Hematopoietic multipotent progenitor cell treated with erythropoietin and hydrocortisone succinate and interleukin-3 and kit ligand, for 6 days (in vitro differentiated cells): ENCODE measurements around the gene CAMK2D.

ENCODE experiments used
- DNase-seq: peaks from one replicate; pipeline ENCODE4 v3.0.0-alpha.2; 2015

Gene CAMK2D

DNA sequence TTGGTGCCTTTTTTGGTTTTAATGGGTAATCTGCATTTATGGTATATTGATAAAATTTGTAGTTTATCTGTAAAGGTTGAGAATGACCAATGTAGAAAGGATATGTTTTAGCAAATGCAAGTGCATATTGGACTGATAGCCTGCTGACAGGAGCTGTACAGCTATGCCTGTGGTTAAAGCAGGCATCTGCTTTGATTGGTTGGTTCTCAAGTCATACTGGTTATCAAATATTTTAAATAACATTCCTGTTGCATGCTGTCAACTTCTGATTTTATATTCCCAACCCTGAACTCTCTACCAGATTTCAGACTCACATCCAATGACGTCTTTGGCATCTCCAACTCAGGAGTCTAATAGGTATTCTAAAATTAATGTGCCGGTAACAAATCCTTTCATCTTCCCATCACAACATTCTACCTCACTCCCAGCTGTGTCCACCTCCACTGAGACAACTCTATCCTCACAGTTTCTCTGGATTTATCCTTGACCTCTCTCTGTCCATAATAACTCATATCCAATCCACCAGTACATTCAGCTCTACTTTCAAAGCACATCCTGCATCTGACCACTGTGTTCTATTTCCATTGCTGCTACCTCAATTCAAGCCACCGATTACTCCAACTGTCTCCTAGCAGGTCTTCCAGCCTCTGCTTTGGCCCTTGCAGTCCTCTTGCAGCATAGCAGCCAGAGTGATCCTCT, 125.7 kb downstream of the CAMK2D start:
- no peak for DNase-seq

DNA sequence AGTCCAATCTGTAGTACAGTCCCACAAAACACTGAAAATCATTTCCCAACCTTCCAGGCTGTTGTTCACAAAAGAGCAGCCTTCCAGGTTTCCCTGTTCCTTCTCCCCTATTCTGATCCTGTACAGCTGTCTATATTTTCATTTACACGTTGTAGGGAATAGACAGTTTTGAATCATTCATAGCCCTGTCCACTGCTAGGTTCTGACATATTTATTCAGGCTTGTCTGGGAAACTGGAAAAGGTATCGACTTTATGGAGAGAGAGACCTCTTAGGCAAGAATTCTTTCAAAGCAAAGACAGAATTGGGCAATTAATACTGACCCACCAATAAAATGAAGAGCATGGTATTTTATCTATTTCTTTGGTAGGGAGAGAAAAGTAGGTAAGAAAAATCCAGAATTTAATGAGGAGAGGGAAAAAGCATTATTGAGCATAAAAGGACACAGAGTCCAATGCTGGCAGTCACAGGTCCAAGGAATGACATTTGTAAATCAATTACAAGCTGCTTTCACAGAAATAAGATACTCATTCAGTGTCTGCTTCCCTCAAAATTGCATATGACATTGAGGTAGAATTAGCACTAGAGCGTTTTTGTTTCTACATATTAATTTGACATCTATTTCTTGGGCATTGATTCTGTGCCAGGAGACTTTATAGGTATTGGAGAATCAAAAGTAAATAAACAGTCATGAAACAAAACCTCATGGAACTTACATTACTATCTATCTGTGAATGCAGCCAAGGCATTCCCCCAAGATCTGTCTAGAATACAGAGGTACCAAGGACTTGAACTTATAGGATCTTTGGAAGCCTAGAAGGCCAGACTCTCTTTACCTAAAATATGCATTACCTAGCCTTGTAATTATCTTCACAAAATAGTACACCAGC, 127.2 kb downstream of the CAMK2D start:
- no peak for DNase-seq

DNA sequence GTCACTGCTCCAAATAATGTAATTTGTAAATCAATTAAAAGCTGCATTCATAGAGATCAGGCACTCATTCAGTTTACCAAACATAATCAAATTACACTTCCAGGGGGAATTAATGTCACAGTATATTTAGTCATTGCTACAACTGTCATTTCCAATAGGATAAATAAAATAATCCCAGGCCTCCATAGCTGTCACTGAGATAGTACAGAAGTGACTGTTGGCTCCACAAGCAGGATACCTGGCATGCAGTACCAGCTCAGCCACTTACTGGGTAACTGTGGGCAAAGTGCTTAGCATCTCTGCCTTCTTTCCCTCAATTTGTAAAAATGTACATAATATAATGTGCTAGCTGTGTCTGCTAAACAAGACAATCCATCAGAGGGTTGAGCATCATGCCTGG, 128.1 kb downstream of the CAMK2D start:
- DNase-seq = no peak

DNA sequence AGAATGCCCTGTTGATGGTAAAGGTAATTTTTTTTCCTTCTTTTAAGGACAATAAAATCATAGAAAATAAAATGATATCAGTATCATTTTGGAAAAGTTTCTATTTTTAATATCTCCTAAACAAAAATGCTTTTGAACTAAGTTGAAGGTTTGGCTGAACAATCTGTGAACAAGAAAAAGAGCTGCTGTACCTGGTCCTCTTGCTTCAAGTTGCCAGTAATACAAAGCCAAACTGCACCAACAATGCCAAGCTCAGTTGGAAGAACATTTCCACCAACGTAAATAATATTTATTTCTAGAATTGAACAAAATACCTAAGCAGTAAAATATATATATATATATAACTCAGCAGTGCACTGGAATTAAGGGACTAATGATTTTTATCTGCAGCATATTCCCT, 132.8 kb downstream of the CAMK2D start:
- DNase-seq = no peak

DNA sequence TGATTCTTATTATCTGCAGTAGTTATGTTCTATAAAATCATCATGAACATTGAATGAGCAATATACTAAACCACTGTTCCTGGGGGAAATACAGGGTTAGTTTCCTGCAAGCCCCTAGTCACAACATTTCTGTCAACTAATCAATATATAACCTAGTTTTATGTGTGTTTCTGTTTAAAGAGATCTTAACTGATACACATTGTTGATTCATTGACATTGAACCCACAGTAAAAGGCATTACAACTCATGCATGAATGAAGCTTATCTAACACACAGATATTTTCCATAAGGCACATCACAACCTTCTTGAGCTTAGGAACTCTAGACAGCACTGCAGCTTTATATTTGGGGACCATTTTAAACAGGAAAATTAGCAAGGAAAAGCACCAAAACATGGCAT, 134.2 kb downstream of the CAMK2D start:
- no peak for DNase-seq

DNA sequence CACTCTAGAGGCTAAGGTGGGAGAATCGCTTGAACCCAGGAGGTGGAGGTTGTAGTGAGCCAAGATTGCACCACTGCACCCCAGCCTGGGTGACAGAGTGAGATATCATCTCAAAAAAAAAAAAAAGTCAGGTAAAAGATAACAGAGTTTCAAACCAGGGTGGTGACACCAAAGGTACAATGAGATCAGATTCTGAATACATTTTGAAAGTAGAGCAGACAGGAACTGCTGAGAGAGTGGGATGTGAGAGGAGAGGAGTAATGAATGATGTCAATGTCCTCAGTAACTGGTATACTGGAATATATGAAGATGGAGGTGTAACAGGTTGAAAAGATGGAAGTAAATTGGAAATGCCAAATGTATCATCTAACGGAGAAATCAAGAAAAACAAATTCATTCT, 135.6 kb downstream of the CAMK2D start:
- no peak for DNase-seq

DNA sequence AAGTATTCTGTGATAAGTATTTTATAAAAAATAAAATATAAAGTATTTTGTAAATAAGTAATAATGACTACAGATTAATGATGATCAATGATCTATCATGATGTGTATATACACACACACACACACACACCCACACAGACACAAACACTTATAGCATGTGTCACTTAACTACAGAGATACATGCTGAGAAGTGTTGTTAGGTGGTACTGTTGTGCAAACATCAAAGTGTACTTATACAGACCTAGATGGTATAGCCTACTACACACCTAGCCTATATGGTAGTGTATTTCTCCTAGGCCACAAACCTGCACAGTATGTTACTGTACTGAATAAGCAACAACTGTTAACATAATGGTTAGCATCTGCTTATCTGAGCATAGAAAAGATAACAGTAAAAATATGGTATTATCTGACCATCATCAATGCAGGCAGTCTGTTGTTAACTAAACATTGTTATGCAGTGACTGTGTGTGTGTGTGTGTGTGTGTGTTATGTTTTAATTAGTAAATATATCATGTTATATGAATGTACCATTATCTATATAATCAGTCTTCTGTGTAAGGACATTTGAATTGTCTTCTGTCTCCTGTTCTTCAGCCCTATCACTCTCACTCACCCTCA, 138.2 kb downstream of the CAMK2D start:
- DNase-seq = no peak

DNA sequence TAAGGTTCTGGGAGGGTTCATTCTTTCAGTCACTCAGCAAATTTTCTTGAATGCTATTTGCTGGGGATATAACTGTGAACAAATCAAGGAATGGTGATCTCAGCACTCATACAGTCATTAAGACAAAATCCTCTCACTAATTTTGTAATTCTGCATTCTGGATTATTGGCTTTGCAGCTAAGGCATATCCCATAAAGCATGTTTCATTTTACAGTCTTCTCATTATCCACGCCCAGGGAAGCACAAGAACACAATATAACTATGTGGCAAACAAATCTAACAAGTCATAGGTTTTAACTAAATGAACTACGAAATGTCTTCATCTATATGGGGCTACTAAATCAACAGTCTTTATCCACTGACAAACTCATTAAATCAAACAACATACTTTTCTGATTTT, 139.9 kb downstream of the CAMK2D start:
- DNase-seq = no peak

DNA sequence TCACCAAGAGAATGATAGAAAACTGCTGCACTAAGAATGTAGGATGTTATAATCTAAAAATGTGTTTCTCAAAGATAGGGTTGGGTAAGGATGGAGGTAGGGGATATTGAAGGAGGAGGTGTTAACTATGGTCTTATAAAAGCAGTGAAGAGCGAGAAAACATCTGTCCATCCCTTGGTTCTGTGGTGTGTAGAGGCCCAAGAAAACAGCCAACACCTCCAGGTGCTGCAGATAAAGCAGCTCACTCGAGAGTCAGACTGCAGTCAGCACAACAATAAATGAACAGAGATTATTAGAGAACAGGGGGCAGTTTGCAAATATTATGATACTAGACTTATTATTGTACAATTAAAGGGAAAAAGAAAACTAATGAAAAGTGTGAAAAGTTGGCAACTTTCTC, 141.5 kb downstream of the CAMK2D start:
- DNase-seq = no peak

DNA sequence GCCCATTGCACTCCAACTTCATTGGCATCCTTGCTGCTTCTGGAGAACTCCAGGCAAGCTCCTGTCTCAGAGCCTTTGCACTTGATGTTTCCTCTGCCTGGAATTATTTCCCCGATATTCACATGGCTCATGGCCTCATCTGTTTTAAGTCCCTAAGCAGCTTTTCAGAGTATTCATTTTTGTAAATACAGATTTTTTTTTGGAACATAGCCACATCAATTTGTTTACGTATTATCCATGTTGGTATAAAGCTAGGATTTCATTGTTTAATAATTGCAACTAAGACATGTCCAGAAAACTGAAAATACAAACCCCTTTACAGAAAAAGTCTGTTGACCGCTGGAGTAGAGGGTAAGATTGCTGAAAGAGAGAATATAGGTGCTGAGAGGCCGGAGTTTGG, 142.0 kb downstream of the CAMK2D start:
- DNase-seq = no peak

DNA sequence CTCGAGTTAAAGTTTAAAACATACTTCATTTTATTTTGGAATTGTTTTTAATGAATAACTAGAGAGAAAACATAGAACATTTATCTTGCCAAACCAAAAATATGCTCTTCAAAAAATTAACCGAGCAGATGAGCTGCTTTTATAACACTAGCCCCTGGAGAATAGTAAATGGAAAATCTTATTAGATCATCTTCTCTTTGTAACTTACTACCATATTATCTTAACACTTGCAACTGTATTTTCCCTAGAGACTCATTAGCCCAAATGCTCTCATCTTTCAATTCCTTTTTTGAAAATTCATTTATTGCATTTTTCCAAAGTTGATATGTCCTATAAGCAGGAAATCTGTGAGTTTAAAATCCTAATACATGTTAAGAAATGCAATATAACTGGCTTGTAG, 143.3 kb downstream of the CAMK2D start:
- no peak for DNase-seq

DNA sequence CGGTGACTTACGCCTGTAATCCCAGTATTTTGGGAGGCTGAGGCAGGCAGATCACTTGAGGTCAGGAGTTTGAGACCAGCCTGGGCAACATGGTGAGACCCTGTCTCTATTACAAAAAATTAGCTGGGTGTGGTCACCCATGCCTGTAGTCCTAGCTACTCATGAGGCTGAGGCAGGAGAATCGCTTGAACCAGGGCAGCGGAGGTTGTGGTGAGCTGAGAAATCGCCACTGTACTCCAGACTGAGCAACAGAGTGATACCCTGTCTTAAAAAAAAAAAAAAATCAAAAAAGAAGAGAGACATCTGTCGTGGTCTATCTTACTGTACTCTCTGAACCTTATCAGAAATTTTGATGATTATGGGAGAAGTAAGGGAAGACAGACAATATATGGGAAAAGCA, 144.3 kb downstream of the CAMK2D start:
- no peak for DNase-seq

DNA sequence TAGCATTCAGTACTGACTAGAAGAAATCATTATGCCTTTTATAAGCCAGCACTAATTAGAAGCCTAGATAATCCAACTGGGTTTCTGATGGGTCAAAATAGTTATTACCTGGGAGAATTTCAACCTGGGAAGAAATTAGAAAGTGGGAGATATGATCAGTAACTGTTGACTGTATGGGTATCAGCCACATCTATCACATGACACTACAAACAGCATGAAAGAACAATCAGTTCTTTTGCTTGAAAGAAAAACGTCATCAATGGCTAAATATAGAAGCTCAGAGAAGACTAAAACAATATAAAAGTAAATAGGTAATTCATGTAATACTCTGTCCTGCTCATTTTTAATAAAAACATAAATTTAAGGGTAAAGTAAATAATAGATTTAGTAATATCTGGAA, 145.1 kb downstream of the CAMK2D start:
- no peak for DNase-seq

DNA sequence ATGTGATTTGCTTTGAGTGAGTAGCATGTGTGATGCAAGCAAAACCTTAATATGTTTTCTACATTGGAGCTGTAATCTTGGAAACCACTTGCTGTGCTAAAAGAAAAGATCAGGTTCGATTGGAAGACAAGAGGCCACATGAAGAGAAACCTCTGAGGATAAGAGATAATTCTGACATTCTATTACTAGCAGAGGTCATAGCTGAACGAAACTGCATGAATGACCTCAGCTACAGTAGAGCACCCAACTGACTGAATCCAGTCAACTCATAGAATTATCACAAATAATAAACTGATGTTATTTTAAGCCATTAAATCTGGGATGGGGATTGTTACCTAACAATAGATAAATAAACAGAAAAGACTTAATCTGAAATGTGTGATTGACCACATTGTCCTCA, 147.1 kb downstream of the CAMK2D start:
- DNase-seq = no peak

DNA sequence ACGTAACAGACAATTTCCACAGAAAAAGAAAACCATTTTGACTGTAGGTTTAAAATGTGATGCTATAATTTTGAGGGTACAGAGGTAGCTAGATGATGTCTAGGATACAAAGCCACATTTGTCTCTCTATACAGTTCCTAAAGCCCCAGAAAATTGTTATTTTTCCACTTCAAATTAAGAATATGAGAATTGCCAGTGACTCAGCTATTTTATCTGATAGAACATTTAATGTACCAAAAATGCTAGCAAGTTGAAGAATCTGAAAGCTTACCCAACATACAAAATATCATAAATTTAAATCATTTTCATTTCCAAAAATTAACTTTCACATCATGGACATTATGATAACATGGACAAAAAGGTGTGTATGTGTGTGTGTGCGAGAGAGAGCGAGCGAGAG, 148.0 kb downstream of the CAMK2D start:
- no peak for DNase-seq

DNA sequence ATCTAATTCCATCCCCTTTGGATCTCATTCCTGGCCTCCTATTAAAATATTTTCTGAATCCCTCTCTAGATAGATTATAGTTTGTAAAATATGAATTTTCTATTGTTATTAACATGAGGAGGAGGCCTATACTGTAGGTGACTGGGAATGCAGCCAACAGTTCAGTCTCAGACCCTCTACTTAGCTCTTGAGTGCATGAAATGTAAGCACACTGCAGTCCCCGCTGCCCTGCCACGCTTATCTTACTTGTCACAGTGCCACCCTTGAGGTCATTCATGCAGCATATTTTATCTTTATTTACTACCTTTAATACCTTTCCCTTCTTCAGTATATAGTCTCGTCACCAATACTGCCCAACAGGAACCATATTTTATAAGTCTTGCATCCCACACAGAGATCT, 151.0 kb downstream of the CAMK2D start:
- no peak for DNase-seq

DNA sequence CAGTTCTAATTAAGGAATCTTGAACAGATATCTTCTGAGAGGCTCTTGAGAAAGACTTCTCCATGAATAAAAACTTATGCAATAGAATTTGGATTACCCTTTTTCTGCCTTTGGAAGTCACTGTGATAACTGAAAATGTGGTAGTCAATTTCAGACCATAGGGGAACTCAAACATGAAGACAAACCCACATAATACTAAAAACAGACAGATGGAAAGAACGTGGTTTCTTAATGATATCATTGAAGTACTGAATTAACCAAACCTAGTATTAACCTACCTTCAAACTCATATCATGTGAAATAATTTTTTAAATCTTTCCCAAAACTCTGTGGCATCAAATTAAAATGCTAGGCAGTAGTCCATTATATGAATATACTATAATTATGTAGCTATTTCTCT, 153.5 kb downstream of the CAMK2D start:
- no peak for DNase-seq

DNA sequence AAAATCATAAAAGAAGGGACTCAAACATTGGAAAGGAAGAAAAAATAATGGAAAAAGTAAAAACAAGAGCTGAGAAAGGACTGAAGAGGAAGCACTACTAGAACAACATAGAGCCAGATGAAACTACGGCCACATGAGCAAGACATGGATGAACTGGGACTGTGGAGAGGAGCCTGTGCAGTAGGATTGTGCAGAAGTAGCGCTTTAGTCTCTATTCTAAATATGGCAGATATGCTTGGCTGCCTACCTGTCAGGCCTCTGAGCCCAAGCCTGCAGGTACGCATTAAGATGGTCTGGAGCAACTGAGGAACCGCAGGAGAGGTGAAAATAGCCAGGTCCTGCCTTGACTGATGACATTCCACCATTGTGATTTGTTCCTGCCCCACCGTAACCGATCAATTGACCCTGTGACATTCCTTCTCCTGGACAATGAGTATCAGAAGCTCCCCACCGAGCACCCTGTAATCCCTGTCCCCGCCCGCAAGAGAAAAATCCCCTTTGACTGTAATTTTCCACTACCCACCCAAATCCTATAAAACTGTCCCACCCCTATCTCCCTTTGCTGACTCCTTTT, 154.3 kb downstream of the CAMK2D start:
- DNase-seq = no peak

DNA sequence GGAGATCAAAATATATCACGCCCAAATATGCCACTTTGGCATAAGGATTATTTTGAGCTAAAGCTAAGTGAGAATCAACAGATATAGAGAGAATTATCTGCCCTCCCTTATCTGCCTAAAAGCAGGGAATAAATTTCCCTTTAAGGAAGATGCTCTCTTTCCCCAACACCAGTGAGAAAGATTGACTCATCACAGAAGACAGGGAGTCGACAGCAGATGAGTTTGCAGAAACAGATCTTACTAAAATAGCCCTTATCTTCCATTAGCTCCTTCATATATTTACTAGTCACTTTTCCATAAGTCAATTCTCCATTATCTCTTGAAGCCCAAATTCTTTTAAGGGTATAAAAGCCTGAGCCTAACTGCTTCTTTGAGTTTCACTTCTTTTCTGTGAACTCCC, 156.6 kb downstream of the CAMK2D start:
- DNase-seq = no peak

DNA sequence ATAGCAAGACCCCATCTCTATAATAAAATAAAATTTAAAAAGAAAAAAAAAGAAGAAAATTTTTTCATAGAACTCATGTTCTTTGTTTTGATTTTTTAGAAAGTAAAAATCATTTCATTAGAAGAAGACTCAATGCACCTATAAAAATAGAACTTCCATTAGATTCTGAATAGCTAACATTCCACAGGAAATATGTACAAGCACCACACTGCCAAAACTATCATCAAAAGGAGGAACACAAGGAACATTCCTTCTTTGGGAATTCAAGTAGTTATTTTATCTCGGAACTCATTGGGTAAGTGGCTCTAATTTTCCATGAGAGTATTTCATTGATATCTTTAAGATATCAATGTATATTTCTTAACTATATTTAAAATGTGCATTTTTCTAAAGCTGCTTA, 157.6 kb downstream of the CAMK2D start:
- no peak for DNase-seq

DNA sequence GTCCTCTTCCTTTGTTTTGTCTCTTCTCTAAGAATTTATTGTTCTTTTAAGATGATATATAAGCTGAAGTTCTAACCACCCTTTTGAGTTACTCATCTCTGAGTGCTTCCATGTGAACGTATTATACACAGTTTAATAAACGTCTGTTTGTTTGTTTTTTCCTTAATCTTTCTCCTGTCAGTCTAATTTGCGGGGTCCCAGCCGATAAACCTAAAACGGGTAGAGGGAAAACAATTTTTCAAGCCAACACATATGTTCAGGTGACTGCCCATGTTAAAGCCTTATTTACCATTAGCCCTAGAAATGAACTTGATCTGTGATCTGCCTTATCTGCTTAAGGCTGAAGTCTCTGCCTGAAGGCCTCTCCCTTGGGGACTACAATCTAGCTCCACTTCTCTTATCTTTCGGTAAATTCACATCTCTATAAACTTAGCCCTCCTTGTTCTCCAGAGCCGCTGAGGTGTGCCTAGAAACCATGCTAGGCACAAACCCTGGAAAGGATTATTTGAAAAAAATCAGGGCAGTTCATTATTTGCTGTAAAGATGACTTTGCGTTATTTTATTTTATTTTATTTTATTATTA, 158.8 kb downstream of the CAMK2D start:
- no peak for DNase-seq

DNA sequence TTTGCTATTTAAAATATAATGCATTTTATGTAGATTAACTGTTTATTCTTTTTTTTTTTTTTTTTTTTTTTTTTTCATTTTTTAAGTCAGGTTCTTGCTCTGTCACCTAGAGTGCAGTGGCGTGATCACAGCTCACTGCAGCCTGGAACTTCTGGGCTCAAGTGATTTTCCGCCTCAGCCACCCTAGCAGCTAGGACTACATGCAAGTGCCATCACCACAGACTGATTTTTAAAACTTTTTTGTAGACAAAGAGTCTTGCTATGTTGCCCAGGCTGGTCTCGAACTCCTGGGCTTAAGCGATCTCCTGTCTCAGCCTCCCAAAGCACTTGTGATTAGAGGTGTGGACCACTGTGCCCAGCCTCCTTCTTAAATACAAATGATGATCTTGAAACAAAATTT, 159.9 kb downstream of the CAMK2D start:
- DNase-seq = no peak

DNA sequence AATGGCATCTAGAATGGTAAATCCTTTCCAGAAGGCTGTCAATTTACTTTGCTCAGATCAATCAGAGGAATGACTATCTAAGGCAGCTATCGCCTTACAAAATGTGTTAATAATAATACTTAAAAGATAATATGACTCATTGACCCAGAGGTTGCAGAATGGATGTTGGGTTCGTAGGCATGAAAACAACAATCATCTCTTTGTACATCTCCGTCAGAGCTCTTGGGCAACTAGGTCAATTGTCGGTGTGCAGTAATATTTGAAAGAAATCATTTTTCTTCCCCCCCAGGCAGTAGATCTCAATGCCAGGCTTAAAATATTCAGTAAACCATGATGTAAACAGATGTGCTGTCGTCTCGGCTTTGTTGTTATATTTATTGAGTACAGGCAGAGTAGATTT, 165.1 kb downstream of the CAMK2D start:
- DNase-seq = no peak

DNA sequence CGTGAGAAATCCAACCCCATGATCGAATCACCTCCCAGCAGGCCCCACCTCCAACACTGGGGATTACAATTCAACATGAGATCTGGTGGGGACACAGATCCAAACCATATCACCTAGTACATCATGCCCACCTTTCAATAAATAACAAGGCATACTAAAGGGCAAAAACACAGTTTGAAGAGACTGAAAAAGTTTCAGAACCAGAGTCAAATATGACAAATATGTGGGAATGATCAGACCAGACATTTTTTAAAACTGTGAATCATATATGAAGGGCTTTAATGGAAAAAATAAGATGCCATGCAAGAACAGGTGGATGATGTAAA, 167.3 kb downstream of the CAMK2D start:
- no peak for DNase-seq
